Neural progenitor cell (in vitro differentiated cells): ENCODE data around the gene GPRIN2. TPM values are rescaled to one million over a fixed set of nuclear protein-coding genes. Genes with fewer than 3 reads are reported as not detected.
"Not testable (repeated sequence)": the region's sequence is repeated elsewhere in the genome, so short reads cannot be mapped to it uniquely, and the experiment has no call there.

Source experiments
- DNase-seq: peaks from one replicate; pipeline ENCODE4 v3.0.0-alpha.2; 2016; ENCODE audit warnings: low spot score
- H2AFZ ChIP-seq: fragments of 200-600 bp; sonication (generic); replicated peaks from 2 replicates; pipeline ENCODE4 v1.6.1; 2016; ENCODE audit warnings: antibody characterized with exemption
- H3F3A ChIP-seq: fragments of 200-600 bp; sonication (generic); 2 replicates; pipeline ENCODE4 v1.6.1; 2016; ENCODE audit warnings: antibody characterized with exemption, low read depth
- H3K27ac ChIP-seq: fragments of 200-600 bp; sonication (generic); 2 replicates; pipeline ENCODE4 v1.5.1; 2016; ENCODE audit warnings: mild to moderate bottlenecking
- H3K27me3 ChIP-seq: fragments of 200-600 bp; sonication (generic); 2 replicates; pipeline ENCODE4 v1.6.1; 2016; ENCODE audit warnings: mild to moderate bottlenecking, moderate library complexity
- H3K36me3 ChIP-seq: fragments of 200-600 bp; sonication (generic); 2 replicates; pipeline ENCODE4 v1.5.1; 2016
- H3K4me1 ChIP-seq: fragments of 200-600 bp; sonication (generic); 2 replicates; pipeline ENCODE4 v1.6.1; 2016; ENCODE audit warnings: mixed run types
- H3K4me2 ChIP-seq: fragments of 200-600 bp; sonication (generic); 2 replicates; pipeline ENCODE4 v1.6.1; 2016
- H3K4me3 ChIP-seq: fragments of 200-600 bp; sonication (generic); 2 replicates; pipeline ENCODE4 v1.5.1; 2016
- H3K79me2 ChIP-seq: fragments of 200-600 bp; sonication (generic); 2 replicates; pipeline ENCODE4 v1.6.1; 2016; ENCODE audit warnings: low read depth
- H3K9ac ChIP-seq: fragments of 200-600 bp; sonication (generic); 2 replicates; pipeline ENCODE4 v1.6.1; 2016
- H3K9me3 ChIP-seq: fragments of 200-600 bp; sonication (generic); 2 replicates; pipeline ENCODE4 v1.5.1; 2016; ENCODE audit warnings: low read depth
- H4K20me1 ChIP-seq: fragments of 200-600 bp; sonication (generic); 2 replicates; pipeline ENCODE4 v1.6.1; 2016; ENCODE audit warnings: low read depth
- H3K27ac Mint-ChIP-seq: 3 replicates; pipeline ENCODE4 v1.8.0; 2021; ENCODE audit warnings: mixed read lengths
- H3K27me3 Mint-ChIP-seq: 2 replicates; pipeline ENCODE4 v1.8.0; 2022; ENCODE audit warnings: low read depth, mild to moderate bottlenecking, inconsistent platforms, moderate library complexity, mixed read lengths; ENCODE audit not compliant: insufficient read depth
- H3K36me3 Mint-ChIP-seq: 3 replicates; pipeline ENCODE4 v1.8.0; 2021; ENCODE audit warnings: mixed read lengths
- H3K4me1 Mint-ChIP-seq: 3 replicates; pipeline ENCODE4 v1.8.0; 2021; ENCODE audit warnings: mixed read lengths
- H3K4me3 Mint-ChIP-seq: 3 replicates; pipeline ENCODE4 v1.8.0; 2021; ENCODE audit warnings: mild to moderate bottlenecking, moderate library complexity, mixed read lengths
- H3K9me3 Mint-ChIP-seq: 3 replicates; pipeline ENCODE4 v1.8.0; 2020; ENCODE audit warnings: mixed read lengths
- total RNA-seq: library from RNA; depleted of rRNA; stranded (reverse); fragments of >200 nt; gene quantifications from 2 replicates; pipeline ENCODE4 v1.2.3, GENCODE V29; 2015; ENCODE audit warnings: low replicate concordance

GPRIN2 gene
- total RNA-seq, 1 donor from 2014 or later = 6.9 TPM

DNA sequence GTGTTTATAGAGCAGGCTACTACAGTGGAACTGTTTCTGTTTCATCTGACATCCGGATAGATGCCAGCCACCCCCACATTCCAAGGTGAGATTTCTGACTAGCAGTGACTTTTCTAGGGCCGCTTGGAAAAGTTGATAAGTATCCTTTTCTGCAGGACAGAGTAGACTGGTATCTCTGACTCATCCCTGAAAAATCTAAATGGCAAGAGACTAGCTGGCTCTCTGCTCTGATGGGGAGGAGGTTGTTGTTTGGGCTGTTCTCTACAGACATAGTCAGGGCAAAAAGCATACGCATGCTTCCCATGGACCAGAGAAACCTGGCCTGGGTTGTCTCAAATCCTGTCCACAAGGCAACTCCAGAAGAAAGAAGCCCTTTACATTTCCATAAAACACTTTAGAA, 33.1 kb upstream of the GPRIN2 start:
- H3K36me3 ChIP-seq, H3K79me2 ChIP-seq, H3K9me3 ChIP-seq, H3K4me1 ChIP-seq, H3F3A ChIP-seq, H3K4me3 Mint-ChIP-seq, H3K9me3 Mint-ChIP-seq, H3K4me2 ChIP-seq, H3K4me3 ChIP-seq, DNase-seq, H3K27ac Mint-ChIP-seq, H4K20me1 ChIP-seq, H3K27ac ChIP-seq, H3K36me3 Mint-ChIP-seq, H3K27me3 ChIP-seq, H3K9ac ChIP-seq, H3K27me3 Mint-ChIP-seq, H3K4me1 Mint-ChIP-seq, H2AFZ ChIP-seq: not testable (repeated sequence)

DNA sequence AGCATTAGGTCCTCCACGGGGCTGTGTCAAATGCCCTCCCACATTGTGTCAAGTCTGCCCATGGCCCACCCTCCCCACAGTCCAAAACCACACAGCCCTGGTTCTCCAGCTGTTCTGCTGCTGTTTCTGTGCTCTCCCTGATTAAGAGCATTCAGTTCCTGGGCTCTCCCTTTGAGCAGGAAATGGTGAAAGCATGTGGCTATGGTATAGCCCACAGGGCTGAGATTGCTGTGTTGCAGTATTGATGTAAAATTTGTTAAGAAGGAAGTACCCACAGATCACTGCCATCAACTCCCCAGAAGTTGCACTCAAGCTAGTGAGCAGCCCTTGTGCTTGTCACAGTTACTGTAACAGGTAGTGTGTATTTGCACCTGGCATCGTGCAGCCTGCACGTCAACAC, 31.8 kb upstream of the GPRIN2 start:
- H2AFZ ChIP-seq, H3K4me1 Mint-ChIP-seq, H3K9me3 ChIP-seq, H3K36me3 Mint-ChIP-seq, H3K27ac Mint-ChIP-seq, DNase-seq, H3K27me3 ChIP-seq, H3K27ac ChIP-seq, H3K9me3 Mint-ChIP-seq, H3K4me3 Mint-ChIP-seq, H3K79me2 ChIP-seq, H3K4me2 ChIP-seq, H3K36me3 ChIP-seq, H3K9ac ChIP-seq, H4K20me1 ChIP-seq, H3K4me3 ChIP-seq, H3F3A ChIP-seq, H3K4me1 ChIP-seq, H3K27me3 Mint-ChIP-seq: not testable (repeated sequence)

DNA sequence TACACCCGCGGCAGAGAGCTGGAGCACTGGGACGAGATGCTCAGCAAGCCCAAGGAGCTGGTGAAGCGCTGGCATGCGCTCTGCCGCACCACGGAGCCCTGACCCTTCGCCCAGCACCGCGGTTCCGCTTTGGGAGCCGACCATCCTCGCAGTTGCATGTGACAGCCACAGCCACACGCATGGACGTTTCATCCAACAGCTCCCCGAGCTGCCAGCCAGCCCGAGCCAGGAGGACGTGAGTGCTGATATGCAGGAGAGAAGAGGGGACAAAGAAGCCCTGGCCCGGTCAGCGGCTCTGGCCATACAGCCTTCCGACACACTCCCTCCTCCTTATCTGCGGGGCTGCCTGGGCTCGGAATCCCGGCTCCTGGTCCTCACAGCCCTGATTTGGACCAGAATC, 31.1 kb upstream of the GPRIN2 start:
- not testable (repeated sequence) for DNase-seq, H2AFZ ChIP-seq, H3K4me3 Mint-ChIP-seq, H3K79me2 ChIP-seq, H3K27me3 ChIP-seq, H3K9me3 Mint-ChIP-seq, H3K27ac Mint-ChIP-seq, H3K4me3 ChIP-seq, H3K9me3 ChIP-seq, H3K4me2 ChIP-seq, H3K9ac ChIP-seq, H3K4me1 Mint-ChIP-seq, H3K36me3 Mint-ChIP-seq, H3K36me3 ChIP-seq, H4K20me1 ChIP-seq, H3K4me1 ChIP-seq, H3K27me3 Mint-ChIP-seq, H3F3A ChIP-seq, H3K27ac ChIP-seq

DNA sequence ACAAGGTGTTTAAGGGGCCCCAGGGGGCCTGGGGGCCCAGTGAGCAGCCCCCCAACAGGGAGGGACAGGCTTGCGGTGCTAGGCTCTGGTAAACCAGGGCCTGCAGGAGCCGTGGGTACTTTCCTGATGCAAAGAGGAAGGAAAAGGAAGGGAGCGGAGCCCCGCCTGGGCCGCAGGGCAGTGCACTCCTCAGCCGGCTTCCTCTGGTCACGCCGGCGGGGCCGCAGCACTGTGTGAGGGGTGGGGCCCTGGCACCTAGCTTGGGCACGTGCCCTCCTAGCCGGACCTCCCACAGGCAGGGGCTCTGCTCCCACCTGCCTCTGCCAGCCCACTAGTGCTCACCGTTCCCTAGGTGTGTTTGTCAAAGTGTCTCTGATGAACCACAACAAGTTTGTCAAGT, 28.8 kb upstream of the GPRIN2 start:
- H2AFZ ChIP-seq, H3K27me3 ChIP-seq, H3K27ac Mint-ChIP-seq, H3K9ac ChIP-seq, H3K9me3 Mint-ChIP-seq, H3F3A ChIP-seq, DNase-seq, H3K36me3 Mint-ChIP-seq, H4K20me1 ChIP-seq, H3K27me3 Mint-ChIP-seq, H3K79me2 ChIP-seq, H3K4me1 ChIP-seq, H3K36me3 ChIP-seq, H3K4me1 Mint-ChIP-seq, H3K4me3 ChIP-seq, H3K4me2 ChIP-seq, H3K27ac ChIP-seq, H3K4me3 Mint-ChIP-seq, H3K9me3 ChIP-seq: not testable (repeated sequence)

DNA sequence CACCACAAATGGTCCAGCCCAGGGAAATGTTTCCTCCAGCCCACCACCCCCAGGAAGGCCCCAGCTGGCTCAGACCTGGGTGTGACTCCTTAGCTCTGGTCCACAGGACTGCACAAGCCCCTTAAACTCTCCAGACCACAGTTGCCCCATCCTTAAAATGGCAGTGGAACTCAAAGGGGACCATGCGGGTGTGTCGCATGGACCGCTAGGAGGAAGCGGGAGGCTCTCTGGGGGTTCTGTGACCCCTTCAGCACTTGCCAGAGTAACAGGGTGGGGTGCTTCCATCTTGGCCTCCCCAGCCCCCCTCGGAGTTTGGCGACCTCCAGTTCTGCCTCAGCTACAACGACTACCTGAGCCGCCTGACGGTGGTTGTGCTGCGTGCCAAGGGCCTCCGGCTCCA, 27.7 kb upstream of the GPRIN2 start:
- not testable (repeated sequence) for H3K36me3 Mint-ChIP-seq, H3K27me3 Mint-ChIP-seq

DNA sequence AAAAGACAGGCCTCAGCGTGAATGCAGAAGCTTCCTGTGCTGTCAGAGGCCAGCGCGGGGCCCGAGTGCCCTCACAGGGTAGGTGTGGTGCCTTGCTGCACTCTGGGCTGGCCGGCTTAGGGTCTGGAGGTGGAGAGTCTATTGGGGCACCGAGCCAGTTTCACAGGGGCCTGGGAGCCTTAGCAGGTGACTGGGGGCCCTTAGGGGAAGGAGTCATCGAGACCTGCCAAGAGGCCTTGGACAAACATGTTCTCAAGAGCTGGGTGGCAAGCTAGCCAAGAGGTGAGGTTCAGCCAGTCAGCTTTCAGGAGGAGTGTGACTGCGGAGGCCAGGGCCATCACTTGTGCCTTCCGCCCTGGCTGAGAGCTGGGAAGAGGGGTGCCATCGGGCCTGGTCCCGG, 26.1 kb upstream of the GPRIN2 start:
- peaks cover 14% of the 10 kb centered on the region for H3K27me3 ChIP-seq
- not testable (repeated sequence) for H3F3A ChIP-seq, H4K20me1 ChIP-seq, H3K4me1 Mint-ChIP-seq, H3K36me3 ChIP-seq, H3K4me3 Mint-ChIP-seq, H3K27me3 Mint-ChIP-seq, H3K9ac ChIP-seq, H3K4me3 ChIP-seq, H3K4me2 ChIP-seq, H2AFZ ChIP-seq, DNase-seq, H3K36me3 Mint-ChIP-seq, H3K4me1 ChIP-seq, H3K79me2 ChIP-seq, H3K27ac ChIP-seq, H3K9me3 Mint-ChIP-seq, H3K27ac Mint-ChIP-seq, H3K9me3 ChIP-seq

More for the DNA sequence above, 27.7 kb upstream of the GPRIN2 start:
- not testable (repeated sequence) for H3K36me3 ChIP-seq, H3F3A ChIP-seq, H3K9me3 Mint-ChIP-seq, H3K79me2 ChIP-seq, H3K4me1 ChIP-seq, H3K9ac ChIP-seq, H3K4me1 Mint-ChIP-seq, H3K27ac Mint-ChIP-seq, H3K4me2 ChIP-seq, H3K9me3 ChIP-seq, H3K4me3 ChIP-seq, H4K20me1 ChIP-seq, H3K27ac ChIP-seq, H3K27me3 ChIP-seq, H3K4me3 Mint-ChIP-seq, H2AFZ ChIP-seq, DNase-seq

DNA sequence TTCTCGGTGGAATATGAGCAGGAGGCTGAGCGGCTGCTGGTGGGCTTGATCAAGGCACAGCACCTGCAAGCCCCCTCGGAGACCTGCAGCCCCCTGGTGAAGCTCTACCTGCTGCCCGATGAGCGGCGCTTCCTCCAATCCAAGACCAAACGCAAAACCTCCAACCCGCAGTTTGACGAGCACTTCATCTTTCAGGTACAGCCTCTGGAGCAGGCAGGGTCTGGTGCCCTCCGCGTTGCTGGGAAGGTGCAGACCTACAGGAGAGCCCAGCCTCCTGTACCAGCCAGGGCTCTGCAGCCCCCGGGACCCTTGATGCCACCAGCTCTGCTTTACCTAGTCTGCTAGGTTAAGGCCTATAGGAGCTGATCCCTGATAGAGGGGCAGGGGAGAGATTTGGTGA, 25.5 kb upstream of the GPRIN2 start:
- not testable (repeated sequence) for H3K9me3 ChIP-seq, H4K20me1 ChIP-seq, H3K9me3 Mint-ChIP-seq, H3K27ac Mint-ChIP-seq, H3K79me2 ChIP-seq, H3K36me3 Mint-ChIP-seq, H3K36me3 ChIP-seq, H3K4me3 ChIP-seq, H3K4me1 Mint-ChIP-seq, H3K27me3 Mint-ChIP-seq, H3K4me2 ChIP-seq, H3K4me3 Mint-ChIP-seq, H2AFZ ChIP-seq, H3K4me1 ChIP-seq, H3K9ac ChIP-seq, H3F3A ChIP-seq, H3K27ac ChIP-seq, DNase-seq
- peaks cover 18% of the 10 kb centered on the region for H3K27me3 ChIP-seq

DNA sequence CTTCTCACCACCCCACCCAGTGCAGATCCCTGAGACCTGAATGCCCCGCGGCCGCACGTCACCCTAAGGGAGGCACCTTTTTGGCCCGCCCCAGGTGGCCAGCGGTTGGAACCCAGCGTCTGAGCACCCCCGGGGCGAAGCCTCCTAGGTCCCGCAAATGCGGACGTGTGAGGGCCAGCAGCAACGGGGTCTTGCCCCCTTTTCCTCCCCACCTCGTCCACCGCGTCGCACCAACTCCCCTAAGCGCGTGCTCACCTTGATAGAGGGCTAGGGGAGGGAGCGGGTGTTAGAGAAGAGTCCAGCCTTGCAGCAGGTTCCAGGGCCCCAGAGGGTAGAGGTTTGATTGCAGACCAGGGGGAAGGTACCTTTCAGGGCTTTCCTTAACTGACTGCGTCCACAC, 22.9 kb upstream of the GPRIN2 start:
- H3K4me3 Mint-ChIP-seq, H3K4me1 Mint-ChIP-seq, H3F3A ChIP-seq, H3K36me3 Mint-ChIP-seq, H3K4me1 ChIP-seq, H3K27ac ChIP-seq, H3K9me3 Mint-ChIP-seq, H3K9me3 ChIP-seq, DNase-seq, H2AFZ ChIP-seq, H3K9ac ChIP-seq, H4K20me1 ChIP-seq, H3K27ac Mint-ChIP-seq, H3K4me3 ChIP-seq, H3K4me2 ChIP-seq, H3K27me3 Mint-ChIP-seq, H3K79me2 ChIP-seq, H3K36me3 ChIP-seq: not testable (repeated sequence)
- peaks cover 18% of the 10 kb centered on the region for H3K27me3 ChIP-seq
